Ishikawa (cell line): ENCODE data around the gene ARNT2.

Source experiments
- CEBPB ChIP-seq: IDR thresholded peaks from 2 replicates; pipeline ENCODE4 v1.6.1; 2012
- EGR1 ChIP-seq: IDR thresholded peaks from 2 replicates; pipeline ENCODE4 v1.6.1; 2012
- FOXM1 ChIP-seq: IDR thresholded peaks from 2 replicates; pipeline ENCODE4 v1.6.1; 2012; ENCODE audit warnings: low read depth, borderline replicate concordance
- NFIC ChIP-seq: IDR thresholded peaks from 2 replicates; pipeline ENCODE4 v1.6.1; 2012
- RAD21 ChIP-seq: IDR thresholded peaks from 2 replicates; pipeline ENCODE4 v1.6.1; 2012; ENCODE audit warnings: low read depth
- TAF1 ChIP-seq: IDR thresholded peaks from 2 replicates; pipeline ENCODE4 v1.6.1; 2012; ENCODE audit warnings: low read depth, mild to moderate bottlenecking
- TEAD4 ChIP-seq: IDR thresholded peaks from 2 replicates; pipeline ENCODE4 v1.6.1; 2012
- YY1 ChIP-seq: IDR thresholded peaks from 2 replicates; pipeline ENCODE4 v1.6.1; 2012; ENCODE audit warnings: low read depth
- TF ChIP-seq, protein P1 (sequence below): IDR thresholded peaks from 2 replicates; pipeline ENCODE4 v1.6.1; 2012; ENCODE audit warnings: low read depth, mild to moderate bottlenecking
- TF ChIP-seq, protein P2 (sequence below): IDR thresholded peaks from 2 replicates; pipeline ENCODE4 v1.6.1; 2012

DNA sequence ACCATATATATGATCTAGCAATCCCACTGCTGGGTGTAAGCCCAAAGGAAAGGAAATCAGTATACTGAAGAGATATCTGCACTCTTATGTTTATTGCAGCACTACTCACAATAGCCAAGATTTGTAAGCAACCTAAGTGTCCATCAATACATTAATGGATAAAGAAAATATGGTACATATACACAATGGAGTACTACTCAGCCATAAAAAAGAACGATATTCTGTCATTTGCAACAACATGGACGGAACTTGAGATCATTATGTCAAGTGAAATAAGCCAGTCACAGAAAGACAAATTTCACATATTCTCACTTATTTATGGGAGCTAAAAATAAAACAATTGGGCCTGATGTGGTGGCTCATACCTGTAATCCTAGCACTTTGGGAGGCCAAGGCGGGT, 21.9 kb upstream of the ARNT2 start:
- no peak for TF ChIP-seq FOXM1
- no peak for TF ChIP-seq RAD21
- TF ChIP-seq NFIC = no peak
- TF ChIP-seq, protein P1, sequence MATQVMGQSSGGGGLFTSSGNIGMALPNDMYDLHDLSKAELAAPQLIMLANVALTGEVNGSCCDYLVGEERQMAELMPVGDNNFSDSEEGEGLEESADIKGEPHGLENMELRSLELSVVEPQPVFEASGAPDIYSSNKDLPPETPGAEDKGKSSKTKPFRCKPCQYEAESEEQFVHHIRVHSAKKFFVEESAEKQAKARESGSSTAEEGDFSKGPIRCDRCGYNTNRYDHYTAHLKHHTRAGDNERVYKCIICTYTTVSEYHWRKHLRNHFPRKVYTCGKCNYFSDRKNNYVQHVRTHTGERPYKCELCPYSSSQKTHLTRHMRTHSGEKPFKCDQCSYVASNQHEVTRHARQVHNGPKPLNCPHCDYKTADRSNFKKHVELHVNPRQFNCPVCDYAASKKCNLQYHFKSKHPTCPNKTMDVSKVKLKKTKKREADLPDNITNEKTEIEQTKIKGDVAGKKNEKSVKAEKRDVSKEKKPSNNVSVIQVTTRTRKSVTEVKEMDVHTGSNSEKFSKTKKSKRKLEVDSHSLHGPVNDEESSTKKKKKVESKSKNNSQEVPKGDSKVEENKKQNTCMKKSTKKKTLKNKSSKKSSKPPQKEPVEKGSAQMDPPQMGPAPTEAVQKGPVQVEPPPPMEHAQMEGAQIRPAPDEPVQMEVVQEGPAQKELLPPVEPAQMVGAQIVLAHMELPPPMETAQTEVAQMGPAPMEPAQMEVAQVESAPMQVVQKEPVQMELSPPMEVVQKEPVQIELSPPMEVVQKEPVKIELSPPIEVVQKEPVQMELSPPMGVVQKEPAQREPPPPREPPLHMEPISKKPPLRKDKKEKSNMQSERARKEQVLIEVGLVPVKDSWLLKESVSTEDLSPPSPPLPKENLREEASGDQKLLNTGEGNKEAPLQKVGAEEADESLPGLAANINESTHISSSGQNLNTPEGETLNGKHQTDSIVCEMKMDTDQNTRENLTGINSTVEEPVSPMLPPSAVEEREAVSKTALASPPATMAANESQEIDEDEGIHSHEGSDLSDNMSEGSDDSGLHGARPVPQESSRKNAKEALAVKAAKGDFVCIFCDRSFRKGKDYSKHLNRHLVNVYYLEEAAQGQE = no peak
- no peak for TF ChIP-seq YY1
- no peak for TF ChIP-seq CEBPB
- TF ChIP-seq TAF1 = no peak
- no peak for TF ChIP-seq EGR1
- TF ChIP-seq TEAD4 = no peak
- TF ChIP-seq, protein P2, sequence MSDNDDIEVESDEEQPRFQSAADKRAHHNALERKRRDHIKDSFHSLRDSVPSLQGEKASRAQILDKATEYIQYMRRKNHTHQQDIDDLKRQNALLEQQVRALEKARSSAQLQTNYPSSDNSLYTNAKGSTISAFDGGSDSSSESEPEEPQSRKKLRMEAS = no peak
